Skin of body (tissue), 2 donors: Measurements from ENCODE around the gene ACVR1B. TPM values are rescaled to one million over a fixed set of nuclear protein-coding genes. Genes with fewer than 3 reads are reported as not detected.

ENCODE experiments used
- DNase-seq: peaks from one replicate; lab custom pipeline; 2025; lab: John Stamatoyannopoulos, UW
- total RNA-seq: library from RNA; depleted of rRNA; stranded (reverse); fragments of >200 nt; gene quantifications from one replicate; pipeline ENCODE4 v1.2.3, GENCODE V29; 2014

The ACVR1B gene
- 22.0 TPM for total RNA-seq

DNA sequence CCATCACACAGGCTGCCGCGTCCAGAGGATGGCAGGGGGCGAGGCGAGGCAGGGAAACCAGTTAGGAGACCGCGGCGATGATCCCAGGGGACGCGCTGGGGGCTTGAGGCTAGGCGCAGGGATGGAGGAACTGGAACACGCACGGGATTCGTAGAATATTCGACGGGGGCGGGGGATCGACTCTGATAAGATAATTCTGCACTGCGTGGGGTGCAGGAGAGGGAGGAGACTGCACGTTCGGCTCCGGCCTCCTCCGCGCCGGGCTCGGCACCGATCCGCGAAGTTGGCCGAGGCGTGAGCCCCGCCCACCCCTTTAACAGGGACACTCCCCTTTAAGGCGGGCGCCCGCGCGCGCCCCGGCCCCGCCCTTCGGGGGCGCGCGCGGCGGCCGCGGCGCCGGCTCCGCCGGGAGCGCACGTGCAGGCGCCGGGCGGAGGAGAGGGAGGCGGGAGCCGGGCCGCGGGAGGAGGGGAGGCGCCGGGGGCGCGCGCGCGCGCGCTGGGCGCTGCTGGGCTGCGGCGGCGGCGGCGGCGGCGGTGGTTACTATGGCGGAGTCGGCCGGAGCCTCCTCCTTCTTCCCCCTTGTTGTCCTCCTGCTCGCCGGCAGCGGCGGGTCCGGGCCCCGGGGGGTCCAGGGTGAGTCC, at the start of gene ACVR1B:
TSS of gene ACVR1B (plus strand) at position 501 of the 644 bp plus-strand sequence. CDS start at position 546, 45 bp downstream.
- peak; percentile 90 for DNase-seq

DNA sequence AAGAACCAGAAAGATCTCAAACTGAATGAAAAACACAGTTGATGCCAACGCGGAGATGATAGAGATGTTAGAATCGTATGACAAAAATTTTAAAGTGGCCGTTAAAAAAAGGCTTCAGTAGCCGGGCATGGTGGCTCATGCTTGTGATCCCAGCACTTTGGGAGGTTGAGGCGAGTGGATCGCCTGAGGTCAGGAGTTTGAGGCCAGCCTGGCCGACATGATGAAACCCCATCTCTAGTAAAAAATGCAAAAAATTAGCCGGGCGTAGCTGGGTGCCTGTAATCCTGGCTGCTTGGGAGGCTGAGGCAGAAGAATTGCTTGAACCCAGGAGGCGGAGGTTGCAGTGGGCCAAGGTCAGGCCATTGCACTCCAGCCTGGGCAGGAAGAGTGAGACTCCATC, 49.6 kb upstream of the ACVR1B start:
- DNase-seq, result no peak

DNA sequence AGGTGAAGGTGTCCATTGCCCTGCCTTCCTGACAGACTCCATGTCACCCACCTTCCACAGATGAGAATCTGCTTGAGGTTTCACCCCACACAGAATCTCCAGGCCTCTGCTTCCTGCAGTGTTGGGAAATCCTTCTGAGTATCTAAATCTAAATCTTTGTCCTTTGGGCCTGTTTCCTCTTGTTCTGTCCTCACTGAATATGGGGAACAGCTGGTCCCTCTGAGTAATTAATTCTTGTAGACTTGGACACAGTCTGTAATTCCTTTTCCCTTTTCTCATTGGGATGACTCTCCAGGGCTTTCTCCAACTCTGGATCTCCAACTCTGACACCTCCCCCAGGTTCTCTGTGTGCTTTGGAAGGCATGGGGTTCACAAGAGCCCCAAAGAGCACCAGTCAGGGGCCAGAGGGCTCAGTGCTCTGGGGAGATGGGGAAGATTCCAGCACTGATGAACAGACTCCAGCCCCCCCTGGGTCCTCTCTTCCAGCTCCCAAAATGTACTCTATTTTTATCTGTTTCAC, 46.5 kb upstream of the ACVR1B start:
- DNase-seq, result peak; percentile 85

DNA sequence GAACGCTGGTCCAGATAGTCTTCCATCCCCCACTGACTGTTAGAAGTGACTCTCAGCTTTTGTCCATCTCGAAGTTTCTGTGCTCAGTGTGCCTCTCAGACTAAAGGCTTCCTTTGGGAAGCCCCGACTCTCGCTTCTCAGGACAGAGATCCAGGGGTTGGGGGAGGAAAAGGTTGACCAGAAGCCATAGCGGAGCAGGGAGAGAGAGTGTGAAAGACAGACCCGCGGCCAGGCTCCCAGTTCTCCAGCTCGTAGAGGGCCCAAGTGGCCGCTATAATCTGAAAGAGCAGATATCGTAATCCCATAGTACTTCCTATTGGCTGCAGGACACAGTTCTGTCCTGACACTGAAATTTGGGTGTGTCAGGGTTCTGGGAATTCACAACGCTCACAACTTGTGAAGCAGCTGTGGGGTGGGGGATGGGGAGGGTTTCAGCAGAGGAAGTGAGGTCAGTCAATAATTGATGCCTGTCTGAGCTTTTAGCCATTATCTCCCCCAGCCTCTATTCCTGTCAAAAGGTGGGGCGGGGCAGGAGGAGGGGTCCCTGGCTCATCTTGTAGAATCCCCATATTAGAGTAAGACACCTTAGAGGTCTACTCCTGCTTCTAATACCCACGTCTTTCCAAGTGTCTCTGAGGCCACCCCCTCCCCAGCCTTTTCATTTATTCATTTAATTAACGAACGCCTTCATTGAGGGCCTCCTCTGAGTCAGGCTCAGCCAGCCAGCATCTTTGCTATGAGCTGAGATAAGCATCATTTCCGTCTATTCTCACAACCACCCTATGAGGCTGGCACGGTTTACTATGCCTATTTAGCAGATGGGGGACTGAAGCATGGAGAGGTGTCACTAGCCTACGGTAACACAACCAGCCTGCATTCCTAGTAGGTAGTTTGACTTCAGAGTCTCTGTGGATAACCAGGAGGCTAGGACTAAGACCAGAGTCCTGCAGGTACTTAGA, 45.7 kb upstream of the ACVR1B start:
- peak; percentile 89 for DNase-seq

DNA sequence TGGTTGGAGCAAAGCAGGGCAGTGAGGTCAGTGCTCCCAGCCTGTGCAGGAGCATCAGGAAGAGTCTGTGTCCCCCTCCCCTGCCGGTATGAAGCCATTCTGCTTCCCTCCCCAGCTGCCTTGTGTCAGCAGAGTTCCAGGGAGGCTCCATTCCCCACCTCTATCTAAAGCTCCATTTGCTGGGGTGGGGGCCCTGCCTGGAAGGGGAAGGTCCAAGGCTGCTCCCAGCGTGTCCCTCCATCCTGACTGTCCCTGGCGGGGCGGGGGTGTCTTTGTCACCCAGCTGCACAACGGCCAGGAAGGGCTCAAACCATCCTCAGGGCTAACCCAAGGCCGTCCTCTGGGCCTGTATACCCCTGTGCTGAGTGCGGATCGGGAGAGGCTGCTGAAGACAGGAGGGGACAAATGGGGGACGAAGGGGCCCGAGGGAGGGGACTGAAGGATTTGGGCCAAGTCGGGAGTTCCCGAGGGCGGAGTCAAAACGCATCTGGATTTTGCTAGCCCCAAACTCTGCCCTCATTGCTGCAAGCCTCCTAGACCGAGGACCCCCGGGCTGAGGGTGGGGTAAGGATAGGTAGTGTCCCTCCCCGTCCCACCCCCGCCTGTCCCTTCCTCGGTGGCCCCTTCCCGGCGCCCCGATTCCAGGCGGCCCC, 44.9 kb upstream of the ACVR1B start:
- peak; percentile 64 for DNase-seq

DNA sequence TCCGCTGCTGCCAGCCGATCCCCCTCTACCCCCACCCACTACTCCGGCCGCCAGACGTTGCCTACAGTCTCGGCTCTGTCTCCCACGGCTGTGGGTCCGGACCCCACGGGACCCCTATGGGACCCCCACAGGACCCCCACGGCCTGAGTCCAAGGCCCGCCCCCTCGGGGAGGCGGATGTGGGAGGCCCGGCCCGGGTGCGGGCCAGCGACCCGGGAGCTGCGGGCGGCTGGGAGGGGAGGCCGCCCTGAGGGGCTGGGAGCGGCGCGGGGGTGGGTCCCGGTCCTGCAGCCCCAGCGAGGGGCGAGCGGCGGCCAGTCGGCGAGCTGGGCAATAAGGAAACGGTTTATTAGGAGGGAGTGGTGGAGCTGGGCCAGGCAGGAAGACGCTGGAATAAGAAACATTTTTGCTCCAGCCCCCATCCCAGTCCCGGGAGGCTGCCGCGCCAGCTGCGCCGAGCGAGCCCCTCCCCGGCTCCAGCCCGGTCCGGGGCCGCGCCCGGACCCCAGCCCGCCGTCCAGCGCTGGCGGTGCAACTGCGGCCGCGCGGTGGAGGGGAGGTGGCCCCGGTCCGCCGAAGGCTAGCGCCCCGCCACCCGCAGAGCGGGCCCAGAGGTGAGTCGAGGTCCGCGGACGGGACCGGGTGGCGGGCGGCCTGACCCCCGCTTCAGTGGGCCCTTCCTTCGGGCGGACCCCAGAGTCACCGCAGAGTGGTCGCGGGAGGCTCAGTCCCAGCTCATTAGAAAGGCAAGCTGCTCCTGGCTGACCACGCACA, 44.2 kb upstream of the ACVR1B start, which contains the start of gene ACVRL1:
TSS of gene ACVRL1 (plus strand) at position 422 of the 773 bp plus-strand sequence. CDS start 4,971 bp downstream, outside the sequence.
- peak; percentile 31 for DNase-seq

DNA sequence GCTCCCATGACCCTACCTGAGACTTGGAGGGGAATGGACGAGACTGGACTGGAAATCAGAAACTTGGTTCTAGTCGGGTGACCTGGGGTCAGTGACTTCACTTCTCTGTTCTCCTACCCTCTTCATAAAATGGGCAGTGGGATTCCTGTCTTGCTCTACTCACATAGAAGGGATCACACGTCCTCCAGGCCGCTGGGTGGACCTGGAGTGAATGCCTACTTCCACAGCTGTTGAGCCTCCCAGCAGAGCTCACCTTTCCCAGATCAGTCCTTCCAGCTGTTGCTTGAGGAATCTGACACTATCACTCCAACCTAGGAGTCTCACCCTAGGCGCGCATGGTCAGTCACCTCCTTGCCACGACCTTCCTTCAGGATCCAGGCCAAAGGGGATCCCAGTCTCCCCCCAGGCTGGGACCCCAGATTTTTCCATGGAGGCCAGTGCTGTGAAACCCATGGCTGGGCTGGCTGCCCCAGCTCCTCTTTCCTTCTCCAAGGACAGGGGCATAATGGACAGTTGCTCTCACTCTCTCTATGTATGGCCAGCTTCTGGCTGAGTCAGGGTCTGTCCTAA, 43.6 kb upstream of the ACVR1B start:
- no peak for DNase-seq

DNA sequence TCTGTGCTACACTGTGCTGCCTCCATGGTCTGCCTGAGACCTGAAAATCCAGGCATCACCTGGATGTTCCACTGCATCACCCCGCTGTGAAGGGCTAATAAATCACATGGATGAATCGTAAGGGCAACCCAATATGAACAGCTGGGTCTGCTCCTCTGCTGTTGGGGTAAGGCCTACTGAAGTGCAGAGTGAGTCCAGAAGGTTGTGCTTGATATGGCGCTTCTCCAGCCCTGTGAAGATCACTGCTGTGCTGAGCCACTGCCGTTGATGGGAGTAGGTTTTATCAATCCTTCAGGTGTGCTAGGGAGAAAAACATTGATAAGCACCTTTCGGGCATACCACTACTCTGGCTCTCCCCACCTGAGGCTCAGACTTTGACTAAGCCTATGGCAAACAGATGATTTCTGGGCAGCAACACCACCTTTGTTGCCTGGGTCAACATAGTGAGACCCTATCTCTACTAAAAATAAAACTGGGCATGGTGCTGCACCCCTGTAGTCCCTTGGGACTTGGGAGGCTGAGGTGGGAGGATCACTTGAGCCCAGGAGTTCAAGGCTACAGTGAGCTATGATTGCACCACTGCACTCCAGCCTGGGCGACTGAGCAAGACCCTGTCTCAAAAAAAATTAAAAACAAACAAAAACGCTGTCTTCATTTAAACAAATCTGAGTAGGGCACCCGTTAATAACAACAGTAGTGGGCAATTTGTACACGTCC, 42.5 kb upstream of the ACVR1B start:
- DNase-seq, result no peak

DNA sequence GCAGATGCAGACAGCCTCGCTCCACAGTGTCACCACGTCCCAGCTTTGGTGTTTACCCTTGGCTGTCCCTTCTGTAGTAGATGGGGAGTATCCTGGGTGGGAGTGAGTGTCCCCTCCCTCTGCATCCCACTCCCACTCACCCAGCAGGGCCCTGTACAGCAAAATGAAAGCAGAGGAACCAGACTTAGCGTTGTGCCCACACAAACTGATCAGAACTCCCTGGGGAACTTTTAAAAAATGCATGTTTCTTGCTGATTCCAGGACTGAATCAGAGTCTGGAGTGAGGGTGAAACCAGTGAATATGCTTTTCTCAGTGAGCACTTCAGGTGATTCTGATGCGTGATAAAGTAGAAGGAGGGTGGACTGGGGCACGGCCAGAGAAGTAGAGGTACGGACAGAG, 41.3 kb upstream of the ACVR1B start:
- no peak for DNase-seq

DNA sequence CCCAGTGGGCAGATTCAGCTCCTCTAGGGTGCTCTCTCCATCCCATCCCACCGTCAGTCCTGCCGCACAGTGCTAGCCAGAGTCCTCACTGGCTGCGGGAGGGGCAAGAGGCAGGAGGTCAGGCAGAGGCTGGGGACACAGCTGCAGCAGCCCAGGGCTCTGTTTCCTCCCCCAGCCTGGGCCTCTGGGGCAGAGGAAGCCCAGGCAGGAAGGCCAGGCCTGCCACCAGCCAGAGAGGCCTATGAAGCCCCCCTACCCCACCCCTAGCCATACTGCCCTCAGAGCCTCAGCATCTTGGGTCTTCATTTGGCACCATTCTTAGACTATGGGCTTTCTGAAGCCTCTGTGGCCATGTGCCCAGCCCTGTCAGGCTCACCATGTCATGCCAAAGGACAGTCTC, 40.8 kb upstream of the ACVR1B start:
- no peak for DNase-seq

DNA sequence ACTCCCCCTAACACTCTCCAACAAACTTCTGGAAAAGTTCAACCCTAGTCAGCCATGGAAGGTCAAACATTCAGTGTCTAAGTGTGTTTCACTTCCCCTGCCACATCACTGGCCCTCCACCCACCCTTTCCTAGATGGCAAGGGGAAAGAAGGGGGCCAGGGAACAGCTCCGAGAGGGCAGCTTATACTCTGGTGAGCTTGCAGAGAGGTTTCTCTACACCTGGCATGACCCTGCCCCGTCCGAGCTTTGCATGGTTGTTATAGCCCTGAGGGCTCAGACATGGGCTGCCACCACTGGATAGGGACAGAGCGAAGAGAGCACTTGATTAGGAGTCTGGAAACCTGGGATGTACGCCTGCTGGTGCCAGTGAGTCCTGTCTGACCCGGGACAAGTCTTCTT, 40.2 kb upstream of the ACVR1B start:
- no peak for DNase-seq

DNA sequence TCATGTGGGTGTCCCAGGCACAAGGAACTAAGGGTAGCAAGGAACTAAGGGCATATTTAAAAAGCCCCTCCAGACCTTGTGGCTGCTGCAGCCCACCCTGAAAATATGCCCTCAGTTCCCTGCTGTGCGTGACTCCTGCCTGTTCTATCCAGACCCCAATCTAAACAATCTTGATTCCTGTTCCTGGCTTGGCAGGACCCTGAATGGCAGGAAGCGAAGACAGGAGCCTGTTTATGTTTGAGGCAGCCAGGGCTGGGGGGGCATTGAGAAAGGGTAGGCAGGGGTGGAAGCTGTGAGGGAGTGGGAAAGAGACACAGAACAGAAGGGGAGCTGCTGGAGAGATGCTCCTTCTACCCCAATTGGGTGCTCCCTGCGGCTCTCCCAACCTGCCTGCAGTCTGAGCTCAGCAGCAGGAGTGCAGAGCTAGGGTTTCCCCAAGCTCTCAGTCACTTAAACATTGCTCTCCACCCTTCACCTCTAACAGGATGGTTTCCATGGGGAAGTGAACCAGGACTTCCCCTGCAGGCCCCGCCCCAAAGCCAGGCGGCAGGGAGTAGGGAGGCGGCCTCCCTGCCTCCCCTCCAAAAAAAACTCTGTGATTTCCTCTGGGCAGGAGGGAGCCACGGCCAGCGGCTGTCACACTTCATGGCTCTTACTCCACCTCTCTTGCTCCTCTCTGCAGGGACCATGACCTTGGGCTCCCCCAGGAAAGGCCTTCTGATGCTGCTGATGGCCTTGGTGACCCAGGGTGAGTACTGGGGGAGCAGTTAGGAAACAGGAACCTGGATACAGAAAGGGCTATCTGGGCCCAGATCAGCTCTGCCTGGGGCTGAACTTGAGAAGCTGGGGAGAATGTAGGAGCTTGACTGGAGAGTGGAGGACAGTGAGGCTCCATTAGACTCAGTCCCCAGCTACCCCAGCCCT, 39.4 kb upstream of the ACVR1B start:
- no peak for DNase-seq

DNA sequence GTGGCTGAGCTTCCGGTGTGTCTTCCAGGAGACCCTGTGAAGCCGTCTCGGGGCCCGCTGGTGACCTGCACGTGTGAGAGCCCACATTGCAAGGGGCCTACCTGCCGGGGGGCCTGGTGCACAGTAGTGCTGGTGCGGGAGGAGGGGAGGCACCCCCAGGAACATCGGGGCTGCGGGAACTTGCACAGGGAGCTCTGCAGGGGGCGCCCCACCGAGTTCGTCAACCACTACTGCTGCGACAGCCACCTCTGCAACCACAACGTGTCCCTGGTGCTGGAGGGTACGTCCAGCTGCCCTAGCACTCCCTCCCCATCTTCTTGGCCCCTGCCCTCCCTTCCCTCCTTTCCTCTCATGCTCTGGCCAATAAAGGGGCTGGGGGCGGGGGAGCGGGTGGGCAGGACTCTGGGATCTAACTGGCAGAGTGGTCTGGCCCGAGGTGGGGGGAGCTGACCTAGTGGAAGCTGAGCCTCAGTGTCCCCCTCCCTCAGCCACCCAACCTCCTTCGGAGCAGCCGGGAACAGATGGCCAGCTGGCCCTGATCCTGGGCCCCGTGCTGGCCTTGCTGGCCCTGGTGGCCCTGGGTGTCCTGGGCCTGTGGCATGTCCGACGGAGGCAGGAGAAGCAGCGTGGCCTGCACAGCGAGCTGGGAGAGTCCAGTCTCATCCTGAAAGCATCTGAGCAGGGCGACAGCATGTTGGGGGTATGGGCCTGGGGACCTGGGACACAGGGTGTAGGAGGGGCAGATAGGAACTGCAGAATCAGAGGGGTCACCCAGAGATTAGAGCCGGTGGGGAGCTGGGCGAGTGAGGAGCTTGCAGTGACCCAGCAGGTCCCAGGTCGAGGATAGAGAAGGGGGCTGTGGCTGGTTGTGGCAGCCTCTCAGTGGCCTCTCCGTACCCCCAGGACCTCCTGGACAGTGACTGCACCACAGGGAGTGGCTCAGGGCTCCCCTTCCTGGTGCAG, 38.1 kb upstream of the ACVR1B start:
- DNase-seq, result no peak

DNA sequence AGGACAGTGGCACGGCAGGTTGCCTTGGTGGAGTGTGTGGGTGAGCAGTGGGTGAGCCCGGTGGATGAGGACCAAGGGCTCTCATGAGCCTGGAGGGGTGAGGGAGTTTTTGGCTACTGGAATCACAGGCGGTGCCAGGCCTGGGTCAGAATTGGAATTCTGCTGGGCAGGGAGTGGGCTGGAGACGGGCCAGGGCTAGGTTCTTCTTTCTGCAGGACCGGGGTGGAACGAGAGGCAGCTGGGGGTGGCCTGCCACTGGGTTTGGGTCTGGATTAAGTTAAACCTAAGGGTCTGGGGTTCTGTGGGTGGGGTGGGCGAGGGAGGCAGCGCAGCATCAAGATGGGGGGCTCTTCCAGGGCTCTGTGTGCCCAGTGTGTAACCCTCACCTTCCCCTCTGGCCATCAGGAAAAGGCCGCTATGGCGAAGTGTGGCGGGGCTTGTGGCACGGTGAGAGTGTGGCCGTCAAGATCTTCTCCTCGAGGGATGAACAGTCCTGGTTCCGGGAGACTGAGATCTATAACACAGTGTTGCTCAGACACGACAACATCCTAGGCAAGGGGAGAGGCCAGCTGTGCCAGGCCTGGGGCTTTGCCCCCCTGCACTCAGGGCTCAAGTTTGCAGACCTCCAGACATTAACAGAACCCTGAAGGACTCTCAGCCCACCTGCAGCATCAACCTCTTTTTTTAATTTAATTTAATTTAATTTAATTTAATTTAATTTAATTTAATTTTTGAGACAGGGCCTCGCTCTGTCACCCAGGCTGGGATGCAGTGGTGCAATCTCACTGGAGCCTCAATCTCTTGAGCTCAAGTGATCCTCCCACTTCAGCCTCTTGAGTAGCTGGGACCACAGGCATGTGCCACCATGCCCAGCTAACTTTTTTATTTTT, 37.2 kb upstream of the ACVR1B start:
- no peak for DNase-seq

DNA sequence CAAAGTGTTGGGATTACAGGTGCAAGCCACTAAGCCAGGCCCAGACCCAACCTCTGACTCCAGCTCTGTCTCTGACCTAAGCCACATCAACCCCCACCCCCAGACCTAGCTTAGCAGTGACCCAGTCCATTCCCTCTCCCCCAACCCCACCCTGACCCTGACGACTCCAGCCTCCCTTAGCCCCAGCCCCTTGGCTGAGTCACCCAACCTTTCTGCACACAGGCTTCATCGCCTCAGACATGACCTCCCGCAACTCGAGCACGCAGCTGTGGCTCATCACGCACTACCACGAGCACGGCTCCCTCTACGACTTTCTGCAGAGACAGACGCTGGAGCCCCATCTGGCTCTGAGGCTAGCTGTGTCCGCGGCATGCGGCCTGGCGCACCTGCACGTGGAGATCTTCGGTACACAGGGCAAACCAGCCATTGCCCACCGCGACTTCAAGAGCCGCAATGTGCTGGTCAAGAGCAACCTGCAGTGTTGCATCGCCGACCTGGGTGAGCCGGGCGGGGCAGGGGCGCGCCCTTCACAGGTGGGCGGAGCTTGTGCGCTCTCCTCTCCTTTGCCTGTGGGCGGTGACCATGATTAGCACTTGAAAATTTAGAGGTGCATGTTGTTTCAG, 36.4 kb upstream of the ACVR1B start:
- DNase-seq, result no peak

DNA sequence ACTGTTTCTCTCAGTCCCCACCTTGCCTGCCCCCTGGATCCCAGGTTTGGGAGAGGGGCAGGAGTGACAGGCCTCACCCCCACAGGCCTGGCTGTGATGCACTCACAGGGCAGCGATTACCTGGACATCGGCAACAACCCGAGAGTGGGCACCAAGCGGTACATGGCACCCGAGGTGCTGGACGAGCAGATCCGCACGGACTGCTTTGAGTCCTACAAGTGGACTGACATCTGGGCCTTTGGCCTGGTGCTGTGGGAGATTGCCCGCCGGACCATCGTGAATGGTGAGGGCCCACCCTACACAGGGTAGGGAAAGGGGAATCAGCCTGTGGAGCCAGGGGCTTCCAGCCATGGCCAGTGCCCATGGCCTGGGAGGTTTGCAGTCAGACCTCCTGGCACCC, 35.5 kb upstream of the ACVR1B start:
- no peak for DNase-seq
